HCT116 (cell line): ENCODE measurements around the gene HPCAL1. TPM values are rescaled to one million over a fixed set of nuclear protein-coding genes. Genes with fewer than 3 reads are reported as not detected.

Experiments used
- ATAC-seq: fragments of 200-7000 bp; cut with Tn5 transposase; 2 replicates; pipeline ENCODE4 v1.9.1; 2020; ENCODE audit warnings: mild to moderate bottlenecking, moderate library complexity
- BruUV-seq: library from RNA; stranded (reverse); fragments of 400-500 nt; replicated peaks from 2 replicates; lab custom pipeline; 2021; lab: Mats Ljungman, UMichigan
- CTCF ChIA-PET: fragments of 300-600 bp; sonication (Branson Sonifier 250); formaldehyde crosslinking; loops from one replicate; lab custom pipeline; 2021; ENCODE audit warnings: antibody characterized with exemption; lab: Charles Lee
- POLR2A ChIA-PET: fragments of 300-600, 350-600 bp; sonication (Branson Sonifier 250); formaldehyde crosslinking; loops from one replicate; lab custom pipeline; 2021; ENCODE audit warnings: antibody characterized with exemption; lab: Charles Lee
- RAD21 ChIA-PET, 2 experiments: fragments of 300-600 bp; sonication (Branson Sonifier 250); formaldehyde crosslinking; loops; one replicate each; lab custom pipeline; 2023; ENCODE audit warnings: low total read pairs in 2 of 2; ENCODE audit not compliant: uncharacterized antibody in 2 of 2, unreplicated experiment in 2 of 2, low non-redundant PET in 1 of 2; lab: Charles Lee
- DNase-seq: peaks from one replicate; pipeline ENCODE4 v3.0.0-alpha.2; 2010; ENCODE audit warnings: low read depth, low spot score
- H2AFZ ChIP-seq: fragments of 200-600 bp; shearing (Covaris generic), sonication (generic); 2 replicates; pipeline ENCODE4 v1.6.1; 2017; ENCODE audit warnings: low read depth, mixed run types, mixed read lengths, antibody characterized with exemption, low read length; ENCODE audit not compliant: poor library complexity, severe bottlenecking
- H3K27ac ChIP-seq: 2 replicates; pipeline ENCODE4 v1.5.1; 2012; ENCODE audit warnings: low read depth, low read length
- H3K27me3 ChIP-seq: fragments of 200-600 bp; sonication (generic); 2 replicates; pipeline ENCODE4 v1.6.1; 2016; ENCODE audit warnings: mixed run types, low read length, mixed read lengths; ENCODE audit not compliant: insufficient read depth
- H3K36me3 ChIP-seq, 2 experiments: fragments of 200-500 bp in 1 of 2; fragments of 200-600 bp in 1 of 2; sonication (Bioruptor generic) in 1 of 2; sonication (generic) in 1 of 2; 2 replicates each; pipeline versions ENCODE4 v1.5.1 to v1.6.1; 2014 to 2016; ENCODE audit warnings: low read length in 2 of 2, inconsistent platforms in 1 of 2, mixed read lengths in 1 of 2, mixed run types in 1 of 2; ENCODE audit not compliant: insufficient read depth in 2 of 2, control insufficient read depth in 1 of 2
- H3K4me1 ChIP-seq, 2 experiments: fragments of 200-600 bp in 1 of 2; sonication (generic) in 1 of 2; 2 replicates each; pipeline versions ENCODE4 v1.5.1 to v1.6.1; 2012 to 2017; ENCODE audit warnings: low read length in 2 of 2, inconsistent platforms in 1 of 2, mild to moderate bottlenecking in 1 of 2, mixed read lengths in 1 of 2, mixed run types in 1 of 2, moderate library complexity in 1 of 2; ENCODE audit not compliant: insufficient read depth in 2 of 2, control insufficient read depth in 1 of 2
- H3K4me2 ChIP-seq: fragments of 200-600 bp; sonication (generic); 2 replicates; pipeline ENCODE4 v1.6.1; 2017; ENCODE audit warnings: mixed run types, low read length, mixed read lengths
- H3K4me3 ChIP-seq, 2 experiments: fragments of 200-600 bp in 1 of 2; sonication (generic) in 1 of 2; replicated peaks in 1 of 2; 2 replicates each; pipeline ENCODE4 v1.5.1; 2011 to 2016; ENCODE audit warnings: low read length in 2 of 2, control low read depth in 1 of 2, low read depth in 1 of 2, mild to moderate bottlenecking in 1 of 2, mixed read lengths in 1 of 2, mixed run types in 1 of 2
- H3K79me2 ChIP-seq: fragments of 200-600 bp; sonication (generic); 2 replicates; pipeline ENCODE4 v1.6.1; 2017; ENCODE audit warnings: mild to moderate bottlenecking, mixed run types, low read length, moderate library complexity, mixed read lengths; ENCODE audit not compliant: insufficient read depth
- H3K9ac ChIP-seq: fragments of 200-600 bp; sonication (generic); 2 replicates; pipeline ENCODE4 v1.6.1; 2016; ENCODE audit warnings: low read length, mixed read lengths
- H3K9me2 ChIP-seq: fragments of 200-600 bp; sonication (generic), shearing (Covaris generic); 2 replicates; pipeline ENCODE4 v1.6.1; 2017; ENCODE audit warnings: mixed run types, mild to moderate bottlenecking, moderate library complexity; ENCODE audit not compliant: insufficient read depth
- H3K9me3 ChIP-seq, 2 experiments: fragments of 200-500 bp in 1 of 2; fragments of 200-600 bp in 1 of 2; sonication (Bioruptor generic) in 1 of 2; sonication (generic) in 1 of 2; 2 replicates each; pipeline ENCODE4 v1.6.1; 2014 to 2017; ENCODE audit warnings: low read length in 2 of 2, mixed read lengths in 2 of 2, inconsistent platforms in 1 of 2, low read depth in 1 of 2, mild to moderate bottlenecking in 1 of 2, mixed run types in 1 of 2, moderate library complexity in 1 of 2; ENCODE audit not compliant: control insufficient read depth in 1 of 2, insufficient read depth in 1 of 2
- H4K20me1 ChIP-seq: fragments of 200-600 bp; sonication (generic), shearing (Covaris generic); 2 replicates; pipeline ENCODE4 v1.6.1; 2017; ENCODE audit warnings: mixed run types, mild to moderate bottlenecking, moderate library complexity; ENCODE audit not compliant: insufficient read depth
- ATF3 ChIP-seq: IDR thresholded peaks from 2 replicates; pipeline ENCODE4 v1.6.1; 2012
- CBX3 ChIP-seq: IDR thresholded peaks from 2 replicates; pipeline ENCODE4 v1.6.1; 2012; ENCODE audit warnings: low read depth
- CEBPB ChIP-seq: IDR thresholded peaks from 2 replicates; pipeline ENCODE4 v1.6.1; 2012; ENCODE audit warnings: low read depth
- EGR1 ChIP-seq: IDR thresholded peaks from 2 replicates; pipeline ENCODE4 v1.6.1; 2012; ENCODE audit warnings: low read depth
- ELF1 ChIP-seq: IDR thresholded peaks from 2 replicates; pipeline ENCODE4 v1.6.1; 2012; ENCODE audit warnings: low read depth, borderline replicate concordance
- EZH2 ChIP-seq: fragments of 200-600 bp; sonication (generic); IDR thresholded peaks from 2 replicates; pipeline ENCODE4 v1.6.1; 2017; ENCODE audit warnings: antibody characterized with exemption, mixed run types
- EZH2phosphoT487 ChIP-seq: fragments of 200-600 bp; IDR thresholded peaks from 2 replicates; pipeline ENCODE4 v1.6.1; 2018; ENCODE audit warnings: antibody characterized with exemption, borderline replicate concordance
- FOSL1 ChIP-seq: IDR thresholded peaks from 2 replicates; pipeline ENCODE4 v1.6.1; 2012; ENCODE audit warnings: low read depth
- JUND ChIP-seq: IDR thresholded peaks from 2 replicates; pipeline ENCODE4 v1.6.1; 2012
- MAX ChIP-seq: IDR thresholded peaks from 2 replicates; pipeline ENCODE4 v1.6.1; 2012
- POLR2A ChIP-seq: IDR thresholded peaks from 2 replicates; pipeline ENCODE4 v1.7.0; 2011; ENCODE audit warnings: borderline replicate concordance; ENCODE audit not compliant: insufficient read depth, insufficient read length; ENCODE audit errors: extremely low read depth
- POLR2AphosphoS5 ChIP-seq: IDR thresholded peaks from 2 replicates; pipeline ENCODE4 v1.6.1; 2011; ENCODE audit warnings: mild to moderate bottlenecking, low read depth, low read length, moderate library complexity
- REST ChIP-seq: IDR thresholded peaks from 2 replicates; pipeline ENCODE4 v1.6.1; 2012; ENCODE audit warnings: low read depth
- SP1 ChIP-seq: IDR thresholded peaks from 2 replicates; pipeline ENCODE4 v1.6.1; 2012; ENCODE audit warnings: low read depth
- SRF ChIP-seq: IDR thresholded peaks from 2 replicates; pipeline ENCODE4 v1.6.1; 2012; ENCODE audit warnings: low read depth
- TCF7L2 ChIP-seq: IDR thresholded peaks from 2 replicates; pipeline ENCODE4 v1.7.0; 2011; ENCODE audit warnings: borderline replicate concordance, inconsistent platforms; ENCODE audit not compliant: insufficient read depth, insufficient read length; ENCODE audit errors: extremely low read depth
- YY1 ChIP-seq: IDR thresholded peaks from 2 replicates; pipeline ENCODE4 v1.6.1; 2011; ENCODE audit warnings: low read length, low read depth, moderate library complexity, mild to moderate bottlenecking; ENCODE audit not compliant: insufficient replicate concordance; ENCODE audit errors: extremely low read depth
- ZFX ChIP-seq: fragments of 450-650 bp; IDR thresholded peaks from 2 replicates; pipeline ENCODE4 v1.6.1; 2017
- ZNF274 ChIP-seq: fragments of 200-500 bp; sonication (Bioruptor generic); IDR thresholded peaks from 2 replicates; pipeline ENCODE4 v1.6.1; 2014; ENCODE audit warnings: mild to moderate bottlenecking, low read depth, low read length, inconsistent platforms
- intact Hi-C: fragments of 100-400 bp; cut with micrococcal nuclease; formaldehyde crosslinking; loops from 2 replicates; pipeline ENCODE4 v1.10.0; 2022
- total RNA-seq: library from RNA; stranded (reverse); gene quantifications from one replicate; pipeline ENCODE4 v1.2.1, GENCODE V29; 2021; ENCODE audit not compliant: unreplicated experiment

The HPCAL1 gene
- total RNA-seq, 1 experiment from 2014 or later: 111 TPM

GRCh38 chr2:10266133-10266620 lies 36.5 kb upstream of the HPCAL1 start:
- Histone ChIP-seq H3K9me3 (no peaks in the 10 kb centered on the region), H2AFZ (no peak overlapping the region), H4K20me1 (no peaks in the 10 kb centered on the region), H3K4me2 (no peak overlapping the region), H3K9ac (no peak overlapping the region), H3K27me3 (no peaks in the 10 kb centered on the region), H3K4me1 (peaks cover 10 to 14% of the 10 kb centered on the region in 2 experiments; a peak in 3 of 4 replicates), H3K9me2 (no peaks in the 10 kb centered on the region), H3K36me3 (no peaks in the 10 kb centered on the region), H3K79me2 (no peaks in the 10 kb centered on the region), H3K4me3 (no peak overlapping the region), H3K27ac (no peak overlapping the region)
- TF ChIP-seq ATF3 (no peak), YY1 (no peak), FOSL1 (no peak), ZFX (no peak), ELF1 (no peak), SP1 (no peak)
- BruUV-seq: no TSS peak
- ATAC-seq (no peak), DNase-seq (no peak)
- ChIA-PET RAD21 (no interaction called here), POLR2A (interaction anchor here (1.3 kb wide), 1 partner anchor 21 kb away, joined by 4 read pairs; no protein-coding TSS in a partner anchor), CTCF (no interaction called here)
- intact Hi-C loops: no loop called here

GRCh38 chr2:10267036-10267435 lies 35.7 kb upstream of the HPCAL1 start:
- Histone ChIP-seq H3K79me2 (no peaks in the 10 kb centered on the region), H3K9ac (no peak overlapping the region), H3K36me3 (no peaks in the 10 kb centered on the region), H3K4me2 (no peak overlapping the region), H2AFZ (no peak overlapping the region), H3K4me3 (no peak overlapping the region), H3K4me1 (peaks cover 10 to 23% of the 10 kb centered on the region in 2 experiments; a peak in 3 of 4 replicates), H3K9me3 (no peaks in the 10 kb centered on the region), H3K27ac (no peak overlapping the region), H3K27me3 (no peaks in the 10 kb centered on the region), H3K9me2 (no peaks in the 10 kb centered on the region), H4K20me1 (no peaks in the 10 kb centered on the region)
- no peak for DNase-seq
- ATAC-seq: no peak
- ChIA-PET POLR2A (interaction anchor here (1.3 kb wide), 1 partner anchor 20 kb away, joined by 4 read pairs; no protein-coding TSS in a partner anchor), RAD21 (no interaction called here), CTCF (no interaction called here)
- intact Hi-C loops: no loop called here
- no TSS peak for BruUV-seq
- TF ChIP-seq POLR2A (no peak), REST (no peak), EZH2phosphoT487 (no peak), JUND (no peak), FOSL1 (no peak), ZNF274 (no peak), POLR2AphosphoS5 (no peak), TCF7L2 (no peak), ELF1 (no peak), CBX3 (no peak), YY1 (no peak), EZH2 (no peak), EGR1 (no peak), SP1 (no peak), CEBPB (no peak), SRF (no peak), MAX (no peak)
